Measurements from ENCODE around the gene PPP1R13L.

GRCh38 chr19:45342911-45343310 lies 62.0 kb downstream of the PPP1R13L start:
- TF ChIP-seq CTCF (IDR thresholded peaks at IDR 0.05; ENCODE audit: low read depth, low read length, missing input control), result no peak
- TF ChIP-seq RAD21 (IDR thresholded peaks at IDR 0.05), result no peak
- TF ChIP-seq TAF1 (conservative IDR thresholded peaks at IDR 0.05), result no peak
- no peak for TF ChIP-seq MAX (IDR thresholded peaks at IDR 0.05)
- TF ChIP-seq JUND (IDR thresholded peaks at IDR 0.05), result no peak
- TF ChIP-seq REST (IDR thresholded peaks at IDR 0.05), result no peak
- no peak for TF ChIP-seq GABPA (IDR thresholded peaks at IDR 0.05 in 1 of 2, conservative IDR thresholded peaks at IDR 0.05 in 1 of 2)
- TF ChIP-seq SP1 (IDR thresholded peaks at IDR 0.05), result no peak
- TF ChIP-seq EGR1 (IDR thresholded peaks at IDR 0.05; ENCODE audit: low read depth in 2 of 2), result no peak
- no peak for TF ChIP-seq ATF3 (IDR thresholded peaks at IDR 0.05)
- TF ChIP-seq YY1 (IDR thresholded peaks at IDR 0.05), result no peak
- no peak for TF ChIP-seq ZBTB33 (IDR thresholded peaks at IDR 0.05)
